Psoas muscle (tissue), 8 donors: ENCODE measurements around the gene KRT26. TPM values are rescaled to one million over a fixed set of nuclear protein-coding genes. Genes with fewer than 3 reads are reported as not detected.

ENCODE experiments used
- ATAC-seq, 4 donors: fragments of 200-7000 bp; cut with Tn5 transposase; one replicate each; pipeline ENCODE4 v1.9.1; 2020; ENCODE audit warnings: moderate library complexity in 3 of 4, mild to moderate bottlenecking in 2 of 4
- DNase-seq, 2 donors: peaks; one replicate each; pipeline ENCODE4 v3.0.0-alpha.2; 2020
- H3K27ac ChIP-seq: fragments of 200-600 bp; one replicate; pipeline ENCODE4 v1.8.0; 2022
- H3K27me3 ChIP-seq, 3 donors: fragments of 200-600 bp in 1 of 3; one replicate each; pipeline versions ENCODE4 v1.6.1 to v1.8.0; 2013 to 2022; ENCODE audit warnings: low read length in 2 of 3, mild to moderate bottlenecking in 2 of 3, moderate library complexity in 1 of 3; ENCODE audit not compliant: insufficient read depth in 3 of 3
- H3K36me3 ChIP-seq, 2 donors: fragments of 200-600 bp in 1 of 2; one replicate each; pipeline versions ENCODE4 v1.6.1 to v1.8.0; 2013 to 2022; ENCODE audit warnings: low read depth in 1 of 2, mild to moderate bottlenecking in 1 of 2, moderate library complexity in 1 of 2; ENCODE audit not compliant: insufficient read depth in 1 of 2
- H3K4me1 ChIP-seq: fragments of 200-600 bp; one replicate; pipeline ENCODE4 v1.8.0; 2022
- H3K4me3 ChIP-seq: fragments of 200-600 bp; one replicate; pipeline ENCODE4 v1.8.0; 2022; ENCODE audit warnings: mild to moderate bottlenecking
- H3K9me3 ChIP-seq: fragments of 200-600 bp; one replicate; pipeline ENCODE4 v1.8.0; 2022
- WGBS, 3 donors: extraction: QIAGEN DNeasy Blood & Tissue Kit; methylation state at CpG; one replicate each; pipeline versions ENCODE4 v1.1.6 to v1.1.7; 2013; 5-methylcytosine and 5-hydroxymethylcytosine counted together
- intact Hi-C, 2 donors: fragments of 100-400 bp; cut with DNase I; formaldehyde crosslinking; loops; one replicate each; pipeline versions ENCODE4 v1.11.0 to v1.14.2; 2022
- polyA plus RNA-seq, 3 donors: library from polyadenylated mRNA; stranded (reverse); fragments of 200-250 nt; gene quantifications; one replicate each; pipeline ENCODE4 v1.2.3, GENCODE V29; 2013
- total RNA-seq, 4 donors: library from RNA; stranded (reverse); fragmentation: NEBNext Ultra II Directional in 2 of 4; extraction: Animal tissue kit (Norgen Biotek cat#: 25700) in 2 of 4; gene quantifications; one replicate each; pipeline versions ENCODE4 v1.2.1 to v1.2.4, GENCODE V29; 2021 to 2023
- TF ChIP-seq, protein P1 (sequence below): fragments of 200-600 bp; IDR thresholded peaks from one replicate; pipeline ENCODE4 v1.8.0; 2022; ENCODE audit warnings: antibody characterized with exemption
- donor health status: healthy with polysubstance abuse.
- donor health status: DM: no; HTN: no; CAD: no; lungs with moderate emphysema.
- donor health status: Bipolar disorder and iron deficiency.
- donor health status: healthy.
- donor health status: DM: yes; HTN: yes; CAD: no.
- donor health status: DM: no; HTN: no; CAD: no.
- donor health status: DM: no; HTN: no; CAD: no.
- donor health status: DM: yes; HTN: yes; CAD: no.

The KRT26 gene
- total and polyA plus RNA-seq, 7 donors: not detected

DNA sequence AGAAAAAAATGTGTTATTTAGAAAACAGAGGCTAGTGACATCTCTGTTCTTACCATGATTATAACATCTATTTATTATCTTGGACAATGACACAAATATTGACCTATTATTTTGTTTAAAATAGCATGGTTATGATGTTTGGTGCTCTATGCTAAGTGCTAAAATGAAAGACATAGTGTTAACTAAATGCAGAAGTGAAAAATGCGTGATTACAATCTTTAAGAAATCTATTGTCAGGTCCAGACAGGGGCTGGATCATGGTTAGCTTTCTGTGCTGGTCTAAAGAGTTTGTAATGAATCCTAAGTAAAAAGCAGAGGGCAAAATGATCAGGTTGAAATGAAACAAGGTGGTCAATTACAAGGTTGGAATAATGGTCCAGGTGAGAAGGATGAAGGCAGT lies 28.4 kb upstream of the KRT26 start:
- Histone ChIP-seq H3K4me3 (no peak overlapping the region), H3K27ac (no peak overlapping the region), H3K27me3 (peaks cover 0 to 37% (median 0%) of the 10 kb centered on the region in 3 donors), H3K4me1 (no peaks in the 10 kb centered on the region), H3K9me3 (no peaks in the 10 kb centered on the region), H3K36me3 (no peaks in the 10 kb centered on the region)
- TF ChIP-seq, protein P1, sequence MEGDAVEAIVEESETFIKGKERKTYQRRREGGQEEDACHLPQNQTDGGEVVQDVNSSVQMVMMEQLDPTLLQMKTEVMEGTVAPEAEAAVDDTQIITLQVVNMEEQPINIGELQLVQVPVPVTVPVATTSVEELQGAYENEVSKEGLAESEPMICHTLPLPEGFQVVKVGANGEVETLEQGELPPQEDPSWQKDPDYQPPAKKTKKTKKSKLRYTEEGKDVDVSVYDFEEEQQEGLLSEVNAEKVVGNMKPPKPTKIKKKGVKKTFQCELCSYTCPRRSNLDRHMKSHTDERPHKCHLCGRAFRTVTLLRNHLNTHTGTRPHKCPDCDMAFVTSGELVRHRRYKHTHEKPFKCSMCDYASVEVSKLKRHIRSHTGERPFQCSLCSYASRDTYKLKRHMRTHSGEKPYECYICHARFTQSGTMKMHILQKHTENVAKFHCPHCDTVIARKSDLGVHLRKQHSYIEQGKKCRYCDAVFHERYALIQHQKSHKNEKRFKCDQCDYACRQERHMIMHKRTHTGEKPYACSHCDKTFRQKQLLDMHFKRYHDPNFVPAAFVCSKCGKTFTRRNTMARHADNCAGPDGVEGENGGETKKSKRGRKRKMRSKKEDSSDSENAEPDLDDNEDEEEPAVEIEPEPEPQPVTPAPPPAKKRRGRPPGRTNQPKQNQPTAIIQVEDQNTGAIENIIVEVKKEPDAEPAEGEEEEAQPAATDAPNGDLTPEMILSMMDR: no peak
- intact Hi-C loops: loop anchor here (5.0 to 10.0 kb wide), 3 partner anchors 524 to 864 kb away; no protein-coding TSS in a partner anchor
- ATAC-seq (no peak), DNase-seq (no peak)
- 79 to 85% (median 80%) methylated on average over 1 of the region's 1 CpG for WGBS, 3 donors

GRCh38 chr17:40799859-40800258 lies 27.9 kb upstream of the KRT26 start, which contains the start of gene KRT28:
TSS of gene KRT28 (minus strand) at chr17:40799959. CDS start at chr17:40799893, 66 bp downstream.
- Histone ChIP-seq H3K9me3 (no peaks in the 10 kb centered on the region), H3K27ac (no peak within 1 kb of the TSS), H3K36me3 (no peaks in the 10 kb centered on the region), H3K27me3 (peaks cover 0 to 32% (median 0%) of the 10 kb centered on the region in 3 donors), H3K4me1 (no peaks in the 10 kb centered on the region), H3K4me3 (no peak within 1 kb of the TSS)
- DNase-seq (no peak), ATAC-seq (no peak)
- 70 to 82% (median 79%) methylated on average over 3 of the region's 3 CpGs for WGBS, 3 donors
- intact Hi-C loops: loop anchor here (5.0 to 10.0 kb wide), 4 partner anchors 175 to 865 kb away; no protein-coding TSS in a partner anchor
- TF ChIP-seq, protein P1: no peak

DNA sequence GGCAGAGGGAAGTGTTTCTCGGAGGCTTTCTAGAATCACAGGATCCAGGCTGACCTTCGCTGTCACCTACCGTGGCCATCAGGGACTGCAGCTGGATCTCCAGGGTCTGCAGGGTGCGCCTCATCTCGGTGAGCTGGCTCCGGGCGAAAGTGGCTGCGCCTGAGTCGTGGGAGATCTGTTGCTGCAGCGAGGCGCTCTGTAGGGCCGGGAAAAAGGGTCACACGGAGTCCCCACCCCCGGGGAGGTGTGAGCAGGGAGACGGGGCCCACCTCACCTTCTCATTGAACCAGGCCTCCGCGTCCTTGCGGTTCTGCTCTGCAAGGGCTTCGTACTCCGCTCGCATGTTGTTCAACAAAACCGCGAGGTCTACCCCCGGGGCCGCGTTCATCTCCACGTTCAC lies 24.8 kb upstream of the KRT26 start:
- intact Hi-C loops: loop anchor here in 1 of 2 donors (10.0 kb wide), 1 partner anchor 172 kb away; no protein-coding TSS in a partner anchor
- TF ChIP-seq, protein P1: no peak
- Histone ChIP-seq H3K27me3 (peaks cover 0 to 20% (median 0%) of the 10 kb centered on the region in 3 donors), H3K9me3 (no peaks in the 10 kb centered on the region), H3K4me1 (no peaks in the 10 kb centered on the region), H3K36me3 (no peaks in the 10 kb centered on the region), H3K4me3 (no peak overlapping the region), H3K27ac (no peak overlapping the region)
- WGBS, 3 donors: 74 to 84% (median 78%) methylated on average over 27 of the region's 27 CpGs
- DNase-seq: no peak
- ATAC-seq: no peak

GRCh38 chr17:40795019-40795667 lies 23.1 kb upstream of the KRT26 start:
- no peaks in the 10 kb centered on the region for H3K9me3 ChIP-seq
- no peak overlapping the region for H3K4me3 ChIP-seq
- 81 to 86% (median 84%) methylated on average over 10 of the region's 10 CpGs for WGBS, 3 donors
- peaks cover 0 to 5% (median 0%) of the 10 kb centered on the region in 3 donors for H3K27me3 ChIP-seq
- no peak overlapping the region for H3K27ac ChIP-seq
- no peaks in the 10 kb centered on the region for H3K36me3 ChIP-seq
- no peak for DNase-seq
- H3K4me1 ChIP-seq: no peaks in the 10 kb centered on the region
- TF ChIP-seq, protein P1: no peak
- intact Hi-C loops: loop anchor here in 1 of 2 donors (10.0 kb wide), 1 partner anchor 170 kb away; no protein-coding TSS in a partner anchor
- ATAC-seq: no peak
